T-helper 2 cell treated with Interferon-gamma antibody and Interleukin-4, amounts not matched to agents 100 ng/mL and 5 ng/mL, for 36 hours (primary cell): Measurements from ENCODE around the gene SLC26A11. TPM values are rescaled to one million over a fixed set of nuclear protein-coding genes. Genes with fewer than 3 reads are reported as not detected.

Source experiments
- intact Hi-C: fragments of 100-400 bp; cut with micrococcal nuclease; formaldehyde crosslinking; loops from one replicate; pipeline ENCODE4 v1.15.1; 2023
- total RNA-seq: library from RNA; stranded (reverse); gene quantifications from 2 replicates; pipeline ENCODE4 v1.2.3, GENCODE V29; 2022

Gene SLC26A11
- total RNA-seq, 1 donor from 2014 or later: 10.2 TPM

GRCh38 chr17:80217703-80218362, 2.4 kb upstream of the SLC26A11 start:
- intact Hi-C loops: loop anchor here (2.0 kb wide), 1 partner anchor 35 kb away; no protein-coding TSS in a partner anchor

GRCh38 chr17:80218391-80218790, 1.8 kb upstream of the SLC26A11 start:
- intact Hi-C loops: loop anchor here (2.0 kb wide), 1 partner anchor 34 kb away; no protein-coding TSS in a partner anchor

DNA sequence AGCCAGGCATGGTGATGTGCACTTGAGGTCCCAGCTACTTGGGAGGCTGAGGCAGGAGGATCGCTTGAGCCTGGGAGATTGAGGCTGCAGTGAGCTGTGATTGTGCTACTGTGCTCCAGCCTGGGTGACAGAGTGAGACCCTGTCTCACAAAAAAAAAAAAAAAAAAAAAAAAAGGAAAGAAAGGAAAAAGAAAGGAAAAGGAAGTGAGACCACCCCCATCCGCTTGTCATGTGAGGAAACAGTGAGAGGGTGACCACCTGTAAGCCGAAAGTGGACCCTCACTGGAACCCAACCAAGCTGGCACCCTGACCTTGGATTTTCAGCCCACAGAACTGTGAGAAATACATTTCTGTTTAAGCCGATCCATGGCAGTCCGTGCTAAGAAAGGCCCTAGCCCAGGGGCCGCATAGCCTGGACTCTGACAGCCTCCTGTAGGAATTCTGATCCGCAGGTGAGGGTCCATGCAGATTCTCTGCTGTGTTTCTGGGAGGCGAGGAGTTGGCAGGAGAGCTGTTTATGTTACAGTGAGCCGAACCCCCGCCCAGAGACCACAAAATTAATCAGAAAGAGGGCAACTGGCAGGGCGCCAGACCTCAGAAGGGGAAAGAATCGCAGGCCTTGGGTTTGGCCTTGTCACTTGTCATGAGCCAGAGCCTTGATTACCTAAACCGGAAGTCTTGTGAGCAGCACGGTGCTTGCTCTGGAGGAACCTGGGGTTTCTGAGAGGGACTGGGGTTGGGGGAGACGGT, 1.0 kb upstream of the SLC26A11 start:
- intact Hi-C loops: loop anchor here (1.0 to 2.0 kb wide), 2 partner anchors 34 to 72 kb away; partner anchors contain the start of gene EIF4A3

GRCh38 chr17:80219763-80220053, 519 bp upstream of the SLC26A11 start:
- intact Hi-C loops: loop anchor here (1.0 to 2.0 kb wide), 2 partner anchors 33 to 72 kb away; partner anchors contain the start of gene EIF4A3

DNA sequence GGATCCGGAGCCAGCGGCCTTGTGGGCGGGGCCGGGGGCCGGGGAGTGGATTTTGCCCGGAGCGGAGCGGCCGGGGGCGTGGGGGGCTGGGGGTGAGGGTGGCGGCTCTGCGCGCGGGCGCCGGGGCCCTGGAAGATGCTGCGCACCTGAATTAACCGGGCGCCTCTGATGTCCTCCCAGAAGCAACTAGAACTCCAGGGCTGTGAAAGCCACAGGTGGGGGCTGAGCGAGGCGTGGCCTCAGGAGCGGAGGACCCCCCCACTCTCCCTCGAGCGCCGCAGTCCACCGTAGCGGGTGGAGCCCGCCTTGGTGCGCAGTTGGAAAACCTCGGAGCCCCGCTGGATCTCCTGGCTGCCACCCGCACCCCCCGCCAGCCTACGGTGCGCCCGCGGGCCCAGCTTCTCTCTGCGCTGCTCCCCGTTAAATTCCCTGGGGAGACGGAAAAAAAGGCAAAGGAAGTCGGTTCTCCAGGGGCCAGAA, 549 bp downstream of the SLC26A11 start:
- intact Hi-C loops: no loop called here

GRCh38 chr17:80221351-80222105, 1.3 kb downstream of the SLC26A11 start:
- intact Hi-C loops: no loop called here

DNA sequence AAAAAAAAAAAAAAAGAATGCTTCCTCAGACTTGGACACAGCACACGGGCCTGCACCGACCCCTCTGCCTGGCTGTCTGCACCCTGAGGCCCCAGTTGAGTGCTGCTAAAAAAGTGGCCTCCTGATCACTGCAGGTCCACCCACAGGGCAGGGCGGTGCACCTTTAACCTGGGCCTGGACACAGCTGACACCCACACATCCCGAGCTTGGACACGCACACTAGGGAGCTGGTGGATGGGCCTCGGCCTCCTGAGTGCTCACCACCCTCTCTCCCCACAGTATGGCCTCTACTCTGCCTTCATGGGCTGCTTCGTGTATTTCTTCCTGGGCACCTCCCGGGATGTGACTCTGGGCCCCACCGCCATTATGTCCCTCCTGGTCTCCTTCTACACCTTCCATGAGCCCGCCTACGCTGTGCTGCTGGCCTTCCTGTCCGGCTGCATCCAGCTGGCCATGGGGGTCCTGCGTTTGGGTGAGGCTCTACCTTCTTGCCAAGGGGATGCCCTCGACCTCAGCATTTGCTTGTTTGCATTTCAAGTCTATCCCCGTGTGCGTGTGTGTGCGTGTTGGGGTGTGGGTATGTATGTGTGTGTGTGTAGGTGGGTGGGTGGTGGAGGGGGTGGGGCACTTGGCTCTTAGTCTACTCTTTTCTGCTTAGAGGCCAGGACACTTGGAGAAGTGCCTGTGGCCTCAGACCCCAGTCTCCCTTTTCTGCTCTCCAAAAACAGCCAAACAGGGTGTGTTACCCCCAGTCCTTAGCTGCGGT, 2.3 kb downstream of the SLC26A11 start:
- intact Hi-C loops: no loop called here

DNA sequence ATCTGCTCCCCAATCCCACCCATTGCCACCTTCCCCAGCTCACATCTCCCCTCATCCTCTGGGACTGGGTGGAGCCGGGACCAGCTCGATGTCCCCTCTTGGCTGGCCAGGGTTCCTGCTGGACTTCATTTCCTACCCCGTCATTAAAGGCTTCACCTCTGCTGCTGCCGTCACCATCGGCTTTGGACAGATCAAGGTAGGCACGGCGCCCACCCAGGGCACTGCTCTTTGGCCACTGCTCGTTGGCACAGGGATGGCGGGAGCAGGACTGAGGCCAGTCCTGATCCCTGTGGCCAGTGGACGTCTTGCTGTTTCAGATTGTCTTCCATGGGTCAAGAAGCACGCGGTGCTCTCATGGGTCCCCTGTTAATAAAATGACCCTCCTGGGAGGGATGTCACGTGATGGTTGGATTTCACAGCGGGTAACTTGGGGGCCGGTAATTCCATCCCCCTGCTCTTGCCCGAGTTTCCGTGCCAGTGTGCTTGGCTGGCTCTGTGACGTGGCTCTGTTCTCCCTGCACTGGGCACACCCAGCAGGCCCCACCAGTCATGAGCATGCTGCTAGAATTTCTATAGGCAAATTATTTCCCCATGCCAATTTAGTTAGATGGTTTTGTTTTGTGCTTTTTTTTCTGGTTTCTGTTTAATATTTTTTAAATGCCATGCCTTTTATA, 3.1 kb downstream of the SLC26A11 start:
- intact Hi-C loops: no loop called here

GRCh38 chr17:80223838-80224497, 3.7 kb downstream of the SLC26A11 start:
- intact Hi-C loops: no loop called here

GRCh38 chr17:80224683-80225082, 4.5 kb downstream of the SLC26A11 start:
- intact Hi-C loops: no loop called here

GRCh38 chr17:80225230-80225629, 5.0 kb downstream of the SLC26A11 start:
- intact Hi-C loops: no loop called here

GRCh38 chr17:80227156-80227555, 6.9 kb downstream of the SLC26A11 start:
- intact Hi-C loops: no loop called here

- intact Hi-C loops: no loop called here
Observed at GRCh38 chr17:80227666-80228065, 7.4 kb downstream of the SLC26A11 start.

DNA sequence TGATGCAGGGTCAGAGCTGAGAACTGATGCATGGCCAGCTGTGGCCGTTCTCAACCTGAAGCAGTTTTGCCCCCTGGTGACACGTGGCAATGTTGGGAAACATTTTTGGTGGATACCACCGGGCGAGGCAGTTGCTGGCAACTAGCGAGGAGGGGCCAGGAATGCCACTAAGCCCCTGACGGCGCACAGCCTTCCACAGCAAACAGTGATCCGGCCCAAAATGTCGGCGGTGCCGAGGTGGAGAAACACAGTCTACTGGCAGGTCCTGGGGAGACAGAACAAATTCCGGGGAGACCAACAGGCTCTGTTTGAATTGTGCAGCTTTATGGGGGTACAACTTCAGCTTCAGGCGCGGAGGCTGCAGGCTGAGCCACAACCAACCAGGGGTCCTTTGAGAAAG, 8.2 kb downstream of the SLC26A11 start:
- intact Hi-C loops: no loop called here

DNA sequence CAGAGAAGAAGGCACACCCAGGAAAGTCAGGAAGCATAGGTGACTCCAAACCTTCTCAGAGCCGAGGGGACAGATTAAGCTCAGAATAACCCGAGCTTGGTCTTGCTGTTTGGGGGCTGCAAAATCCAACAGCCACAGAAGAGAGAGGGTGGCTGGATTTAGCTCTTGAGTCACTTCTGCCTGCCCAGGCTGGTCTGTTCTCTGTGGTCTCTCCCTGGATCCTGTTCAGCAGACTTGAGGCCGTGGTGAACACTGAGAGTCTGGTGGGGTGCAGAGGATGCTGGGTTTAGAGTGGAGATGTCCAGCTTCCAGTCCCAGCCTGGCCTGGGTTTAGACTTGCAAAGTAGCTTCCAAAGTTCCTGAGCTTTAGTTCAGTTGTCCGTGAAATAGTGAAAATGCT, 8.8 kb downstream of the SLC26A11 start:
- intact Hi-C loops: no loop called here

DNA sequence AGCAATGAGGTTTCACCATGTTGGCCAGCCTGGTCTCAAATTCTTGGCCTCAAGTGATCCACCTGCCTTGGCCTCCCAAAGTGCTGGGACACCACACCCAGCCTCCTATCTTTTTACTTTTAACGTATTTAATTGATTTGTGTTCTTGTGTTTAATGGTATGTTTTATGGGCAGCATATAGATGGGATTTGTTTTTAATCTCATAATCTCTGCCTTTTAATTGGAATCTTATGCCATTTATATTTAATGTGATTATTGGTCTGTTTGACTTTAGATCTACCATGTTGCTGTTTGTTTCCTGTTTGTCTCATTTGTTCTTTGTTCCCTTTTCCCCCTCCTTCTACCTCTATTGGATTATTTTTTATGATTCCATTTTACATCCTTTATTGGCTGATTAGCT, 12.2 kb downstream of the SLC26A11 start:
- intact Hi-C loops: no loop called here

DNA sequence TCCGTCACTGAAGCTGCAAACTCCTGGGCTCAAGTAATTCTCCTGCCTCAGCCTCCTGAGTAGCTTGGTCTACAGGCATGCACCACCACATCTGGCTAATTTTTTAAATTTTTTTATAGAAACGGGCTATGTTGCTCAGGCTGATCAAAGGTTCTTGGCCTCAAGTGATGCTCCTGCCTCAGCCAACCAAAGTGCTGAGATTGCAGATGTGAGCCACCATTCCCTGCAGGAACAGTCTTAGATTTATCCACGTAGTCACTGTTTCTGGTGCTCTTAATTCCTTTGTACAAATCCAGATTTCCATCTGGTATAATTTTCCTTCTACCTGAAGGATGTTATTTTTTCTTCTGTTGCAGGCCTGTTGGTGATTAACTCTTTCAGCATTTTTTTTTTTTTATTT, 13.0 kb downstream of the SLC26A11 start:
- intact Hi-C loops: no loop called here

- intact Hi-C loops: no loop called here
Observed at GRCh38 chr17:80236911-80237310, 16.7 kb downstream of the SLC26A11 start.

- intact Hi-C loops: no loop called here
Observed at GRCh38 chr17:80237386-80237785, 17.2 kb downstream of the SLC26A11 start.

DNA sequence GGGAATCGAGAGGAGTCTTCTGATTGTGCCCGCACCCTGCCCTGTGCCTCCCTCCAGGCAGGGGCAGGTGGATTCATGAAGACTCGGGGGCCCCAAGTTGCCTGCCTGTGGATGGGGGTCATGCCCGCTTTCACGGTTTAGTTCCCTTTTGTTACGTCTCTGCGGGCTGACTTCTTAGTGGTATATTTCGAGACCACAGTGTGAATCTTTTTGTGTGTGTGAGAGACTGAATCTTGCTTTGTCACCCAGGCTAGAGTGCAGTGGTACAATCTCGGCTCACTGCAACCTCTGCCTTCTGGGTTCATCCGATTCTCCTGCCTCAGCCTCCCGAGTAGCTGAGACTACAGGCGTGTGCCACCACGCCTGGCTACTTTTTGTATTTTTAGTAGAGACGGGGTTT, 22.3 kb downstream of the SLC26A11 start:
- intact Hi-C loops: no loop called here
